Measurements from ENCODE around the gene PHOSPHO2.
A peak's percentile ranks its signal among the peaks of the same experiment; 100 is the strongest.

The PHOSPHO2 gene

GRCh38 chr2:169727065-169727464, 32.8 kb downstream of the PHOSPHO2 start:
- H3K9me3 ChIP-seq (ENCODE audit: control extremely low read depth in 1 of 5, control insufficient read depth in 4 of 5, insufficient read depth in 2 of 5, low read depth in 1 of 5, low read length in 4 of 5) = no peaks in the 10 kb centered on the region
- no peaks in the 10 kb centered on the region for H3K27me3 ChIP-seq (replicated peaks in 2 of 5; ENCODE audit: control insufficient read depth in 4 of 5, insufficient read depth in 5 of 5, low read length in 4 of 5)
- ChIA-PET POLR2A (no interaction called here), CTCF (interaction anchor here (1.2 to 1.6 kb wide), 2 partner anchors 22 to 25 kb away, joined by 3 read pairs; no protein-coding TSS in a partner anchor)
- WGBS (ENCODE audit: insufficient coverage) = 100% methylated on average over 3 of the region's 5 CpGs
- DNase-seq = no peak
- H3K4me1 ChIP-seq (ENCODE audit: control extremely low read depth in 1 of 4, control insufficient read depth in 4 of 4, insufficient read depth in 4 of 4, low read length in 3 of 4) = no peaks in the 10 kb centered on the region
- H3K27ac ChIP-seq (ENCODE audit: insufficient read depth in 1 of 2, low read depth in 1 of 2, low read length in 2 of 2, poor library complexity in 1 of 2, severe bottlenecking in 2 of 2) = no peak overlapping the region
- no peak overlapping the region for H3K4me3 ChIP-seq (ENCODE audit: control insufficient read depth in 1 of 7, extremely low read depth in 1 of 7, insufficient read depth in 4 of 7, low read depth in 2 of 7, low read length in 6 of 7)
- no peaks in the 10 kb centered on the region for H3K36me3 ChIP-seq (ENCODE audit: control insufficient read depth in 4 of 4, insufficient read depth in 4 of 4, low read length in 3 of 4)

- POLR2A ChIA-PET = no interaction called here
- 100% methylated on average over 1 of the region's 1 CpG for WGBS (ENCODE audit: insufficient coverage)
- DNase-seq = no peak
- CTCF ChIA-PET = no interaction called here
- Histone ChIP-seq H3K4me1 (ENCODE audit: control extremely low read depth in 1 of 4, control insufficient read depth in 4 of 4, insufficient read depth in 4 of 4, low read length in 3 of 4) (peaks cover 0 to 10% (median 8%) of the 10 kb centered on the region in 4 experiments), H3K4me3 (ENCODE audit: control insufficient read depth in 1 of 7, extremely low read depth in 1 of 7, insufficient read depth in 4 of 7, low read depth in 2 of 7, low read length in 6 of 7) (no peak overlapping the region), H3K27me3 (replicated peaks in 2 of 5; ENCODE audit: control insufficient read depth in 4 of 5, insufficient read depth in 5 of 5, low read length in 4 of 5) (no peaks in the 10 kb centered on the region), H3K27ac (ENCODE audit: insufficient read depth in 1 of 2, low read depth in 1 of 2, low read length in 2 of 2, poor library complexity in 1 of 2, severe bottlenecking in 2 of 2) (no peak overlapping the region), H3K9me3 (ENCODE audit: control extremely low read depth in 1 of 5, control insufficient read depth in 4 of 5, insufficient read depth in 2 of 5, low read depth in 1 of 5, low read length in 4 of 5) (no peaks in the 10 kb centered on the region), H3K36me3 (ENCODE audit: control insufficient read depth in 4 of 4, insufficient read depth in 4 of 4, low read length in 3 of 4) (no peaks in the 10 kb centered on the region)
These were observed 35.0 kb downstream of the PHOSPHO2 start for GRCh38 chr2:169729274-169729605.

GRCh38 chr2:169732075-169732474, 37.8 kb downstream of the PHOSPHO2 start:
- Histone ChIP-seq H3K9me3 (ENCODE audit: control extremely low read depth in 1 of 5, control insufficient read depth in 4 of 5, insufficient read depth in 2 of 5, low read depth in 1 of 5, low read length in 4 of 5) (no peaks in the 10 kb centered on the region), H3K27me3 (replicated peaks in 2 of 5; ENCODE audit: control insufficient read depth in 4 of 5, insufficient read depth in 5 of 5, low read length in 4 of 5) (no peaks in the 10 kb centered on the region), H3K27ac (ENCODE audit: insufficient read depth in 1 of 2, low read depth in 1 of 2, low read length in 2 of 2, poor library complexity in 1 of 2, severe bottlenecking in 2 of 2) (no peak overlapping the region), H3K4me1 (ENCODE audit: control extremely low read depth in 1 of 4, control insufficient read depth in 4 of 4, insufficient read depth in 4 of 4, low read length in 3 of 4) (peaks cover under 1 to 32% (median 17%) of the 10 kb centered on the region in 4 experiments), H3K4me3 (ENCODE audit: control insufficient read depth in 1 of 7, extremely low read depth in 1 of 7, insufficient read depth in 4 of 7, low read depth in 2 of 7, low read length in 6 of 7) (no peak overlapping the region), H3K36me3 (ENCODE audit: control insufficient read depth in 4 of 4, insufficient read depth in 4 of 4, low read length in 3 of 4) (peaks cover 0 to 14% (median 0%) of the 10 kb centered on the region in 4 experiments)
- ChIA-PET POLR2A (no interaction called here), CTCF (no interaction called here)
- DNase-seq = peak in 1 of 3 donors; percentile 22
- WGBS (ENCODE audit: insufficient coverage) = 100% methylated on average over 2 of the region's 5 CpGs

- peak overlapping the region; percentile 68 to 91 (median 81) for H3K4me3 ChIP-seq (ENCODE audit: control insufficient read depth in 1 of 7, extremely low read depth in 1 of 7, insufficient read depth in 4 of 7, low read depth in 2 of 7, low read length in 6 of 7)
- H3K27me3 ChIP-seq (replicated peaks in 2 of 5; ENCODE audit: control insufficient read depth in 4 of 5, insufficient read depth in 5 of 5, low read length in 4 of 5) = no peaks in the 10 kb centered on the region
- peaks cover 0 to 17% (median 0%) of the 10 kb centered on the region in 4 experiments for H3K36me3 ChIP-seq (ENCODE audit: control insufficient read depth in 4 of 4, insufficient read depth in 4 of 4, low read length in 3 of 4)
- POLR2A ChIA-PET = no interaction called here
- no peak overlapping the region for H3K27ac ChIP-seq (ENCODE audit: insufficient read depth in 1 of 2, low read depth in 1 of 2, low read length in 2 of 2, poor library complexity in 1 of 2, severe bottlenecking in 2 of 2)
- H3K4me1 ChIP-seq (ENCODE audit: control extremely low read depth in 1 of 4, control insufficient read depth in 4 of 4, insufficient read depth in 4 of 4, low read length in 3 of 4) = peaks cover 2 to 35% (median 17%) of the 10 kb centered on the region in 4 experiments
- 68% methylated on average over 8 of the region's 13 CpGs for WGBS (ENCODE audit: insufficient coverage)
- no peaks in the 10 kb centered on the region for H3K9me3 ChIP-seq (ENCODE audit: control extremely low read depth in 1 of 5, control insufficient read depth in 4 of 5, insufficient read depth in 2 of 5, low read depth in 1 of 5, low read length in 4 of 5)
- peak; percentile 46 to 86 (median 80) for DNase-seq
- CTCF ChIA-PET = interaction anchor here (1.0 kb wide), 1 partner anchor 76 kb away, joined by 3 read pairs; no protein-coding TSS in a partner anchor
These were observed 38.5 kb downstream of the PHOSPHO2 start for GRCh38 chr2:169732583-169733358.

GRCh38 chr2:169734169-169734847, 40.0 kb downstream of the PHOSPHO2 start:
- 0% methylated on average over 35 of the region's 69 CpGs for WGBS (ENCODE audit: insufficient coverage)
- ChIA-PET CTCF (interaction anchor here (0.6 to 1.3 kb wide), 5 partner anchors 9 to 61 kb away, joined by 3 to 6 read pairs (median 3); no protein-coding TSS in a partner anchor), POLR2A (no interaction called here)
- H3K4me1 ChIP-seq (ENCODE audit: control extremely low read depth in 1 of 4, control insufficient read depth in 4 of 4, insufficient read depth in 4 of 4, low read length in 3 of 4) = peaks cover 2 to 35% (median 17%) of the 10 kb centered on the region in 4 experiments
- peak in 2 of 3 donors; percentile 54 to 63 for DNase-seq
- H3K4me3 ChIP-seq (ENCODE audit: control insufficient read depth in 1 of 7, extremely low read depth in 1 of 7, insufficient read depth in 4 of 7, low read depth in 2 of 7, low read length in 6 of 7) = peak overlapping the region; percentile 68 to 91 (median 82)
- peak overlapping the region in 1 of 2 experiments; percentile 64 for H3K27ac ChIP-seq (ENCODE audit: insufficient read depth in 1 of 2, low read depth in 1 of 2, low read length in 2 of 2, poor library complexity in 1 of 2, severe bottlenecking in 2 of 2)
- no peaks in the 10 kb centered on the region for H3K9me3 ChIP-seq (ENCODE audit: control extremely low read depth in 1 of 5, control insufficient read depth in 4 of 5, insufficient read depth in 2 of 5, low read depth in 1 of 5, low read length in 4 of 5)
- peaks cover 0 to 18% (median 0%) of the 10 kb centered on the region in 4 experiments for H3K36me3 ChIP-seq (ENCODE audit: control insufficient read depth in 4 of 4, insufficient read depth in 4 of 4, low read length in 3 of 4)
- no peaks in the 10 kb centered on the region for H3K27me3 ChIP-seq (replicated peaks in 2 of 5; ENCODE audit: control insufficient read depth in 4 of 5, insufficient read depth in 5 of 5, low read length in 4 of 5)

- Histone ChIP-seq H3K27me3 (replicated peaks in 2 of 5; ENCODE audit: control insufficient read depth in 4 of 5, insufficient read depth in 5 of 5, low read length in 4 of 5) (no peaks in the 10 kb centered on the region), H3K4me1 (ENCODE audit: control extremely low read depth in 1 of 4, control insufficient read depth in 4 of 4, insufficient read depth in 4 of 4, low read length in 3 of 4) (peaks cover 2 to 35% (median 17%) of the 10 kb centered on the region in 4 experiments), H3K9me3 (ENCODE audit: control extremely low read depth in 1 of 5, control insufficient read depth in 4 of 5, insufficient read depth in 2 of 5, low read depth in 1 of 5, low read length in 4 of 5) (no peaks in the 10 kb centered on the region), H3K27ac (ENCODE audit: insufficient read depth in 1 of 2, low read depth in 1 of 2, low read length in 2 of 2, poor library complexity in 1 of 2, severe bottlenecking in 2 of 2) (no peak overlapping the region), H3K4me3 (ENCODE audit: control insufficient read depth in 1 of 7, extremely low read depth in 1 of 7, insufficient read depth in 4 of 7, low read depth in 2 of 7, low read length in 6 of 7) (peak overlapping the region in 1 of 7 experiments; percentile 74), H3K36me3 (ENCODE audit: control insufficient read depth in 4 of 4, insufficient read depth in 4 of 4, low read length in 3 of 4) (peaks cover 0 to 24% (median 0%) of the 10 kb centered on the region in 4 experiments)
- no peak for DNase-seq
- POLR2A ChIA-PET = no interaction called here
- CTCF ChIA-PET = interaction anchor here (1.0 to 1.7 kb wide), 4 partner anchors 8 to 59 kb away, joined by 3 to 4 read pairs (median 3); no protein-coding TSS in a partner anchor
- WGBS (ENCODE audit: insufficient coverage) = 94% methylated on average over 3 of the region's 4 CpGs
These were observed 41.4 kb downstream of the PHOSPHO2 start for GRCh38 chr2:169735623-169736022.

GRCh38 chr2:169736902-169737301, 42.6 kb downstream of the PHOSPHO2 start:
- Histone ChIP-seq H3K27me3 (replicated peaks in 2 of 5; ENCODE audit: control insufficient read depth in 4 of 5, insufficient read depth in 5 of 5, low read length in 4 of 5) (no peaks in the 10 kb centered on the region), H3K4me1 (ENCODE audit: control extremely low read depth in 1 of 4, control insufficient read depth in 4 of 4, insufficient read depth in 4 of 4, low read length in 3 of 4) (peaks cover 2 to 35% (median 17%) of the 10 kb centered on the region in 4 experiments)

More at GRCh38 chr2:169736902-169737301, 42.6 kb downstream of the PHOSPHO2 start:
- WGBS (ENCODE audit: insufficient coverage) = 100% methylated on average over 4 of the region's 5 CpGs
- ChIA-PET POLR2A (no interaction called here), CTCF (interaction anchor here (1.7 kb wide), 1 partner anchor 37 kb away, joined by 4 read pairs; no protein-coding TSS in a partner anchor)
- no peaks in the 10 kb centered on the region for H3K9me3 ChIP-seq (ENCODE audit: control extremely low read depth in 1 of 5, control insufficient read depth in 4 of 5, insufficient read depth in 2 of 5, low read depth in 1 of 5, low read length in 4 of 5)
- no peak overlapping the region for H3K4me3 ChIP-seq (ENCODE audit: control insufficient read depth in 1 of 7, extremely low read depth in 1 of 7, insufficient read depth in 4 of 7, low read depth in 2 of 7, low read length in 6 of 7)
- no peak overlapping the region for H3K27ac ChIP-seq (ENCODE audit: insufficient read depth in 1 of 2, low read depth in 1 of 2, low read length in 2 of 2, poor library complexity in 1 of 2, severe bottlenecking in 2 of 2)
- peaks cover 0 to 36% (median 3%) of the 10 kb centered on the region in 4 experiments for H3K36me3 ChIP-seq (ENCODE audit: control insufficient read depth in 4 of 4, insufficient read depth in 4 of 4, low read length in 3 of 4)
- no peak for DNase-seq

Data from common myeloid progenitor, CD34-positive (primary cell).